H1 (cell line): Measurements from ENCODE around the gene TP73. TPM values are rescaled to one million over a fixed set of nuclear protein-coding genes. Genes with fewer than 3 reads are reported as not detected.

Source experiments
- CTCF ChIA-PET: fragments of 300-600 bp; sonication (Branson Sonifier 250); formaldehyde crosslinking; loops from one replicate; lab custom pipeline; 2021; ENCODE audit not compliant: partially characterized antibody; lab: Charles Lee
- POLR2A ChIA-PET: fragments of 300-600 bp; sonication (Branson Sonifier 250); formaldehyde crosslinking; loops from one replicate; lab custom pipeline; 2021; ENCODE audit warnings: inconsistent platforms; ENCODE audit not compliant: partially characterized antibody; lab: Charles Lee
- DNase-seq, 2 experiments: peaks; one replicate each; pipeline versions ENCODE4 v3.0.0 to v3.0.0-alpha.2; 2010 to 2022; ENCODE audit warnings: low spot score in 2 of 2, low read depth in 1 of 2, mixed read lengths in 1 of 2
- FAIRE-seq: peaks from 2 replicates; lab custom pipeline; 2011; peaks lifted over from hg19 to GRCh38; lab: Jason Lieb, UNC
- H2AFZ ChIP-seq: 2 replicates; pipeline ENCODE4 v1.8.1; 2012; ENCODE audit warnings: low read length, inconsistent platforms
- H2AK5ac ChIP-seq: 2 replicates; pipeline ENCODE4 v1.6.1; 2013; ENCODE audit warnings: low read depth, low read length
- H2BK120ac ChIP-seq: replicated peaks from 2 replicates; pipeline ENCODE3; 2013; ENCODE audit warnings: low read depth, low read length, inconsistent platforms
- H2BK12ac ChIP-seq: 2 replicates; pipeline ENCODE4 v1.6.1; 2013; ENCODE audit warnings: low read depth, low read length
- H2BK15ac ChIP-seq: 2 replicates; pipeline ENCODE4 v1.6.1; 2013; ENCODE audit warnings: low read length
- H2BK20ac ChIP-seq: 2 replicates; pipeline ENCODE4 v1.6.1; 2013; ENCODE audit warnings: low read length
- H2BK5ac ChIP-seq: 2 replicates; pipeline ENCODE4 v1.6.1; 2013; ENCODE audit warnings: low read depth, low read length
- H3K14ac ChIP-seq: 2 replicates; pipeline ENCODE4 v1.6.1; 2013; ENCODE audit warnings: inconsistent platforms; ENCODE audit not compliant: insufficient read length
- H3K18ac ChIP-seq: 2 replicates; pipeline ENCODE4 v1.6.1; 2013; ENCODE audit warnings: low read length; ENCODE audit errors: extremely low read depth
- H3K23ac ChIP-seq: 2 replicates; pipeline ENCODE4 v1.6.1; 2013; ENCODE audit warnings: inconsistent platforms; ENCODE audit not compliant: insufficient read length
- H3K23me2 ChIP-seq: 2 replicates; pipeline ENCODE4 v1.6.1; 2013; ENCODE audit warnings: low read depth, low read length
- H3K27ac ChIP-seq: 2 replicates; pipeline ENCODE4 v1.6.1; 2011; ENCODE audit warnings: low read depth, low read length, inconsistent platforms
- H3K27me3 ChIP-seq, 4 experiments: replicated peaks in 1 of 4; 1 replicate in 1 of 4; 2 replicates in 3 of 4; pipeline versions ENCODE4 v1.6.1 to v1.8.1; 2011 to 2013; ENCODE audit warnings: low read length in 3 of 4, mild to moderate bottlenecking in 3 of 4, inconsistent platforms in 2 of 4, mixed read lengths in 2 of 4, moderate library complexity in 1 of 4; ENCODE audit not compliant: control insufficient read depth in 3 of 4, insufficient read depth in 3 of 4; ENCODE audit errors: extremely low read depth in 1 of 4
- H3K36me3 ChIP-seq, 4 experiments: 2 replicates each; pipeline versions ENCODE4 v1.6.1 to v1.8.1; 2011 to 2013; ENCODE audit warnings: mild to moderate bottlenecking in 4 of 4, low read length in 3 of 4, moderate library complexity in 2 of 4, control low read depth in 1 of 4, inconsistent platforms in 1 of 4; ENCODE audit not compliant: insufficient read depth in 4 of 4, control insufficient read depth in 2 of 4
- H3K4ac ChIP-seq: replicated peaks from 2 replicates; pipeline ENCODE3; 2013; ENCODE audit warnings: low read length, low read depth, mixed read lengths, inconsistent platforms; ENCODE audit not compliant: insufficient read length
- H3K4me1 ChIP-seq, 4 experiments: replicated peaks in 1 of 4; 1 replicate in 1 of 4; 2 replicates in 3 of 4; pipeline versions ENCODE4 v1.6.1 to v1.8.1; 2011 to 2013; ENCODE audit warnings: low read length in 3 of 4, inconsistent platforms in 2 of 4, mixed read lengths in 1 of 4; ENCODE audit not compliant: insufficient read depth in 4 of 4, control insufficient read depth in 3 of 4
- H3K4me2 ChIP-seq, 2 experiments: 2 replicates each; pipeline versions ENCODE4 v1.6.1 to v1.8.1; 2011 to 2013; ENCODE audit warnings: low read depth in 2 of 2, low read length in 2 of 2, control low read depth in 1 of 2, inconsistent platforms in 1 of 2, mild to moderate bottlenecking in 1 of 2; ENCODE audit not compliant: insufficient read depth in 1 of 2
- H3K4me3 ChIP-seq, 4 experiments: fragments of 200-600, 300-600 bp in 1 of 4; sonication (generic), shearing (Covaris generic), sonication (Bioruptor Twin) in 1 of 4; 2 replicates each; pipeline versions ENCODE4 v1.5.1 to v1.8.1; 2011 to 2016; ENCODE audit warnings: low read length in 4 of 4, low read depth in 3 of 4, control low read depth in 2 of 4, inconsistent platforms in 2 of 4, mild to moderate bottlenecking in 2 of 4, mixed read lengths in 1 of 4, moderate library complexity in 1 of 4; ENCODE audit not compliant: insufficient read depth in 2 of 4; ENCODE audit errors: extremely low read depth in 1 of 4
- H3K56ac ChIP-seq: replicated peaks from 2 replicates; pipeline ENCODE3; 2013; ENCODE audit warnings: low read depth, mild to moderate bottlenecking, mixed read lengths, low read length, inconsistent platforms; ENCODE audit not compliant: insufficient read length
- H3K79me1 ChIP-seq: 2 replicates; pipeline ENCODE4 v1.6.1; 2013; ENCODE audit warnings: low read depth, low read length, control low read depth
- H3K79me2 ChIP-seq, 2 experiments: 2 replicates each; pipeline versions ENCODE4 v1.6.1 to v1.8.1; 2012 to 2013; ENCODE audit warnings: low read length in 2 of 2, mild to moderate bottlenecking in 2 of 2, inconsistent platforms in 1 of 2; ENCODE audit not compliant: insufficient read depth in 2 of 2, control insufficient read depth in 1 of 2
- H3K9ac ChIP-seq, 4 experiments: replicated peaks in 1 of 4; 1 replicate in 1 of 4; 2 replicates in 3 of 4; pipeline versions ENCODE4 v1.6.1 to v1.8.1; 2011 to 2013; ENCODE audit warnings: low read depth in 3 of 4, low read length in 3 of 4, control low read depth in 2 of 4, mild to moderate bottlenecking in 2 of 4, moderate library complexity in 2 of 4, inconsistent platforms in 1 of 4; ENCODE audit errors: extremely low read depth in 1 of 4
- H3K9me3 ChIP-seq, 2 experiments: 2 replicates each; pipeline versions ENCODE4 v1.6.1 to v1.8.1; 2012 to 2013; ENCODE audit warnings: mild to moderate bottlenecking in 2 of 2, moderate library complexity in 2 of 2, control low read depth in 1 of 2, inconsistent platforms in 1 of 2, low read depth in 1 of 2, low read length in 1 of 2, mixed read lengths in 1 of 2; ENCODE audit not compliant: insufficient read depth in 2 of 2
- H4K20me1 ChIP-seq, 2 experiments: replicated peaks in 1 of 2; 2 replicates each; pipeline versions ENCODE3 to v1.8.1; 2011 to 2013; ENCODE audit warnings: inconsistent platforms in 2 of 2, low read length in 2 of 2, mild to moderate bottlenecking in 1 of 2; ENCODE audit not compliant: insufficient read depth in 2 of 2, control insufficient read depth in 1 of 2
- H4K5ac ChIP-seq: 2 replicates; pipeline ENCODE4 v1.6.1; 2013; ENCODE audit warnings: low read length, low read depth, mixed read lengths, inconsistent platforms; ENCODE audit not compliant: insufficient read length
- H4K8ac ChIP-seq: 2 replicates; pipeline ENCODE4 v1.8.0; 2013; ENCODE audit warnings: mild to moderate bottlenecking, moderate library complexity, low read length, inconsistent platforms; ENCODE audit not compliant: insufficient read depth; ENCODE audit errors: extremely low read depth
- H4K91ac ChIP-seq: replicated peaks from 2 replicates; pipeline ENCODE3; 2013; ENCODE audit warnings: low read length, mixed read lengths, inconsistent platforms; ENCODE audit not compliant: insufficient read length
- EGR1 ChIP-seq: IDR thresholded peaks from 2 replicates; pipeline ENCODE4 v1.6.1; 2011; ENCODE audit warnings: low read depth, low read length, borderline replicate concordance
- GTF2F1 ChIP-seq: IDR thresholded peaks from 2 replicates; pipeline ENCODE4 v1.6.1; 2012; ENCODE audit warnings: low read depth, low read length, improper control_type of control experiment, borderline replicate concordance
- RAD21 ChIP-seq, 2 experiments: IDR thresholded peaks in 1 of 2; conservative IDR thresholded peaks in 1 of 2; 2 replicates each; pipeline ENCODE4 v1.6.1; 2011; ENCODE audit warnings: low read depth in 2 of 2, low read length in 2 of 2, improper control_type of control experiment in 1 of 2, inconsistent platforms in 1 of 2, mild to moderate bottlenecking in 1 of 2, moderate library complexity in 1 of 2
- RNF2 ChIP-seq: fragments of 200-900, 300-1000 bp; sonication (generic); IDR thresholded peaks from 2 replicates; pipeline ENCODE4 v1.7.1; 2016; ENCODE audit warnings: borderline replicate concordance, low read depth, mild to moderate bottlenecking, antibody characterized with exemption, low read length; ENCODE audit not compliant: poor library complexity, severe bottlenecking; ENCODE audit errors: missing control alignments
- SP1 ChIP-seq: IDR thresholded peaks from 2 replicates; pipeline ENCODE4 v1.6.1; 2011; ENCODE audit warnings: low read depth, low read length
- WGBS, 2 experiments: shearing (Covaris generic) in 1 of 2; methylation state at CpG; one replicate each; pipeline versions ENCODE4 v1.1.6 to v1.1.7; 2013 to 2015; ENCODE audit warnings: low lambda C conversion rate in 2 of 2, mixed read lengths in 2 of 2, inconsistent platforms in 1 of 2, low coverage in 1 of 2, missing lambda C conversion rate in 1 of 2; ENCODE audit not compliant: insufficient replicate concordance in 2 of 2, insufficient coverage in 1 of 2, insufficient read length in 1 of 2; ENCODE audit errors: extremely low coverage in 1 of 2, missing lambda C conversion rate in 1 of 2; 5-methylcytosine and 5-hydroxymethylcytosine counted together
- polyA plus RNA-seq, 7 experiments: library from polyadenylated mRNA; depleted of rRNA in 3 of 7; stranded (reverse) in 5 of 7; unstranded in 2 of 7; fragments of >200 nt in 5 of 7; fragments of 200-250 nt in 2 of 7; gene quantifications; 1 replicate in 5 of 7; 2 replicates in 1 of 7; 4 replicates in 1 of 7; pipeline versions ENCODE4 v1.2.1 to v1.2.3, GENCODE V29; 2011 to 2013; ENCODE audit warnings: missing spikeins in 2 of 7, mixed read lengths in 2 of 7
- total RNA-seq: library from RNA; stranded (reverse); fragmentation: NEBNext Ultra II Directional; extraction: Animal tissue kit (Norgen Biotek cat#: 25700); gene quantifications from 2 replicates; pipeline ENCODE4 v1.2.1, GENCODE V29; 2021

Gene TP73
- total and polyA plus RNA-seq, 2 of the 8 experiments (the other 6 are each of a cell fraction or from before 2014, with no cell fraction given) = 2.6 to 3.1 TPM

GRCh38 chr1:3756394-3756793 lies 104.1 kb downstream of the TP73 start:
- Histone ChIP-seq H3K4me3 (no peak overlapping the region), H3K79me2 (no peaks in the 10 kb centered on the region), H4K5ac (no peak overlapping the region), H2BK20ac (no peak overlapping the region), H4K20me1 (no peaks in the 10 kb centered on the region), H3K27me3 (no peaks in the 10 kb centered on the region; a peak in 1 of 7 replicates), H4K8ac (peak overlapping the region; percentile 68; the same call in 1 of the 2 replicates), H3K56ac (no peak overlapping the region), H3K4me2 (no peak overlapping the region), H3K9ac (0 out of 7 replicates have a peak overlapping the region, but pooled peaks of 1 of the 4 experiments have one; percentile 10), H3K14ac (no peak overlapping the region), H2BK15ac (no peak overlapping the region), H3K79me1 (no peaks in the 10 kb centered on the region), H3K27ac (no peak overlapping the region), H2AK5ac (no peak overlapping the region), H4K91ac (no peak overlapping the region), H3K23ac (no peak overlapping the region), H3K36me3 (no peaks in the 10 kb centered on the region), H2BK120ac (no peak overlapping the region), H2BK5ac (no peak overlapping the region), H3K9me3 (peaks cover 0 to 3% of the 10 kb centered on the region in 2 experiments; a peak in 1 of 4 replicates), H3K18ac (no peak overlapping the region), H3K23me2 (no peaks in the 10 kb centered on the region), H3K4ac (no peak overlapping the region), H3K4me1 (no peaks in the 10 kb centered on the region), H2BK12ac (no peak overlapping the region), H2AFZ (no peak overlapping the region; the same call in 1 of the 2 replicates)
- 91% methylated on average over 21 of the region's 21 CpGs; no CpG with 5 or more reads in 1 of the 2 experiments for WGBS, 2 experiments
- DNase-seq (no peak), FAIRE-seq (no peak)
- CTCF ChIA-PET = interaction anchor here (0.6 to 1.9 kb wide), 5 partner anchors 20 to 138 kb away, joined by 3 to 6 read pairs (median 3); no protein-coding TSS in a partner anchor
- POLR2A ChIA-PET = interaction anchor here (2.0 kb wide), 1 partner anchor 12 kb away, joined by 6 read pairs; no protein-coding TSS in a partner anchor
- TF ChIP-seq GTF2F1 (no peak), EGR1 (no peak), RNF2 (no peak), RAD21 (IDR thresholded peaks at IDR 0.05 in 1 of 2, conservative IDR thresholded peaks at IDR 0.05 in 1 of 2; ENCODE audit: low read depth in 2 of 2, low read length in 2 of 2) (no peak), SP1 (no peak)
